Hepatic stellate cell (primary cell): Measurements from ENCODE around the gene HCN3.
A peak's percentile ranks its signal among the peaks of the same experiment; 100 is the strongest.
"Not testable (repeated sequence)": the region's sequence is repeated elsewhere in the genome, so short reads cannot be mapped to it uniquely, and the experiment has no call there.

ENCODE experiments used
- DNase-seq: peaks from one replicate; pipeline ENCODE4 v3.0.0; 2011; ENCODE audit warnings: low spot score

The HCN3 gene

DNA sequence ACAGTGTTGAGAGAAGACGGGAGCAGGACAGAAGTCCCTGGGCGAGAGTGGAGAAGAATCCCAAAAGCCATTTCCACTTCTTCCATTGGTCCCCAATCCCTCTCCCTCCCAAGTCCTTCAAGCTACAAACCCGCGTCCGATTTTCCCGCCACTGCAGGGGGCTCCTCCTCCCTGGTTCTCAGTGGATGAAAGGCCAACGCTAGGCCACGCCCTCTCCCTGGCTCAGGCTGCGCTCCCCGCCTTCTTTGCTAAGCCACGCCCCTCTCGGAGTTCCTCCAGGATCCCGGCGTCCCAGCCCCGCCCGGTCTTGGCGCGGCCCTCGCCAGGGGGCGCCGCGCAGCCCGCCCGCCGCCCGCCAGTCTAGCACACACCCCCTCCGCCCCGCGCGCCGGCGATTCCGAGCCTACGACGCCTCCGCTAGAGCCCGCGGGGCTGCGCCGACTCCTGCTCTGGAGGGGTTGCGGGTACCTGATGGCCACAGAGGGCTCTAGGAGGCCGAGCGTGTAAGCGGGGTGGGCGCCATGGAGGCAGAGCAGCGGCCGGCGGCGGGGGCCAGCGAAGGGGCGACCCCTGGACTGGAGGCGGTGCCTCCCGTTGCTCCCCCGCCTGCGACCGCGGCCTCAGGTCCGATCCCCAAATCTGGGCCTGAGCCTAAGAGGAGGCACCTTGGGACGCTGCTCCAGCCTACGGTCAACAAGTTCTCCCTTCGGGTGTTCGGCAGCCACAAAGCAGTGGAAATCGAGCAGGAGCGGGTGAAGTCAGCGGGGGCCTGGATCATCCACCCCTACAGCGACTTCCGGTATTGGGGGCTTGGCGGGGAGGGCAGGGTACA lies at the start of gene HCN3:
HCN3 (plus strand) TSS at position 394 of the 832 bp plus-strand sequence; CDS start at position 522, 128 bp downstream.
- DNase-seq, result peak; percentile 99

- DNase-seq, result no peak
Measured at GRCh38 chr1:155228096-155228427, 49.2 kb upstream of the HCN3 start.

GRCh38 chr1:155231302-155231701 lies 46.0 kb upstream of the HCN3 start:
- DNase-seq, result not testable (repeated sequence)

DNA sequence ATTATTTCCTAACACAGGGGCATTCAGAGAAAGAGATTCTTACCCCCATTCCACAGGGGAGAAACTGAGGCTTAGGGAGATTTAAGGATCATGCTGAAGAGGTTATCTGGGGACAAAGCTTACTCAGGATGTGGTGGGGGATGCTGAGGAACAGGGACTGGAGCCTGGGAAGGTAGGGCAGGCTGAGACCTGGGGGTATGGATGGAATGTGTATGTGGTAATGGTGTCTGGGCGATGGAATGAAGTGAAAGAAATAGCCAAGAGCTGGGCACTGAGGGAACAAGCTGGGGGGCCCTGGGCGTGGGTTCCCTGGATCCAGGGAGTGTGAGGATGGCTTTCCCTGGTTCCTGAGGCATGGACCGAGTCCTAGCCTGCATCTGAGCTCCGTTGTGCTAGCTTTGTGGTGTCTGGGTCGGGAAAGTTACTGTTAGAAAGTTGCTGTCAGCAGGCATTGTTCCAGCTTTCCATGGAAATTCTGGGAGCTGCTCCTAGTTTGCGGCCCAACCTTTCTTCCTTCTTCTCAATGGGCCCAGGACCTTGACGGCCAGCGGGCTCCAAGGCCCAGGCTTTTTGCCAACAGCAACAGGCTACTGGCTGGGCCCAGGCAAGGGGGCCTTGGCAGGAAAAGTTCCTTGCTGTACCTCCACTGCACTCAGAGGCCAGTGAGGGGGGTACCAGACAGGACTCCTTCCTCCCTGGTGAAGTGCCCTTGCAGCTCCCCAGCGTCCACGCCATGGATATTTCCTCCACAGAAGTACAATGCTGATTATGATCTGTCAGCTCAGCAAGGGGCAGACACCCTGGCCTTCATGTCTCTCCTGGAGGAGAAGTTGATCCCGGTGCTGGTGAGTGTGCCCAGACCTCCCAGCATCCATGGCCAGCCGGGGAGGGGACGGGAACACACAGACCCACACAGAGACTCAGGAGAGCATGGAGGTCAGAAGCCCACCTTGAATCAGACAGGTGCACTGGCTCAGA lies 45.0 kb upstream of the HCN3 start:
- DNase-seq, result not testable (repeated sequence)

GRCh38 chr1:155233502-155233901 lies 43.8 kb upstream of the HCN3 start:
- not testable (repeated sequence) for DNase-seq

DNA sequence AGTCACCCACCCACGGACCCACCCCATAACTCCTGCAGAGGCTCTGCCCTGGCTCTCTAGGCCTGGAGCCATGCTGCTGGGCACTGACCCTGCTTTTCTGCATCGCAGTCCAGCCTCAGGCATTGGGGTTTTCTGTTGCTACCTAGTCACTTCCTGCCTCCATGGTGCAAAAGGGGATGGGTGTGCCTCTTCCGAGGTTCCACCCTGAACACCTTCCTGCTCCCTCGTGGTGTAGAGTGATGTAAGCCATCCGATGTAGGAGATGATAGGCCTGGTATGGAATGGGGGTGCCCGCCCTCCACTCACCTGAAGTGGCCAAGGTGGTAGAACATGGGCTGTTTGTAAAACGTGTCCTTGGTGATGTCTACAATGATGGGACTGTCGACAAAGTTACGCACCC lies 41.9 kb upstream of the HCN3 start:
- DNase-seq, result not testable (repeated sequence)

- DNase-seq, result no peak
Measured at GRCh38 chr1:155236451-155236850, 40.8 kb upstream of the HCN3 start.

DNA sequence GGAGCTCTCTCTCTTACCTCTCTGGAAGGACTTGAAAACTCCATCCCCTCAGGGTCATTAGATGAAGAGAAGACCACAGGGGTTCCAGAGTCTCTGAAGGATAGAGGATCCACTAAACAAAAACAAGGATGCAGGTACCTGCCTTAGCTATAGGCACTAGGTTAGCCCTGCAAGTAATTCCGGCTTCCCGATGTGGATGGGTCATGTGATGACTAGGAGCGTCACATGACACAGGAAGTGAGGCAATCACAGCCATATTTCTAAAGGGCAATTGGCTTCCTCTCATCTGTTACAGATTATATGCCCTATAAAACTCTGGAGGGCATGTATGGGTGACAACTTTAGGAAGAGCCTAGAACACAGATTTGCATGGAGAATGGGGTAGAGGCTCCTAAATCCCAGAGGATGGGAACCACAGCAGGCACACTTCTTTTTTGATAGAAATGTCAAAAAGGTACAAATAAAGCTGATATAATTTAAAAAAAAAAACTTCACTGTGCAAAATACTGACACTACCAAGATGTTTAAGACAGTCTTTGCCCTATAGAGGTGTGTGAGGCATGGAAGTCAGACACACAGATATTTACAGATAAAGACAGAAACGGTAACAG lies 36.1 kb upstream of the HCN3 start:
- DNase-seq, result peak; percentile 80

DNA sequence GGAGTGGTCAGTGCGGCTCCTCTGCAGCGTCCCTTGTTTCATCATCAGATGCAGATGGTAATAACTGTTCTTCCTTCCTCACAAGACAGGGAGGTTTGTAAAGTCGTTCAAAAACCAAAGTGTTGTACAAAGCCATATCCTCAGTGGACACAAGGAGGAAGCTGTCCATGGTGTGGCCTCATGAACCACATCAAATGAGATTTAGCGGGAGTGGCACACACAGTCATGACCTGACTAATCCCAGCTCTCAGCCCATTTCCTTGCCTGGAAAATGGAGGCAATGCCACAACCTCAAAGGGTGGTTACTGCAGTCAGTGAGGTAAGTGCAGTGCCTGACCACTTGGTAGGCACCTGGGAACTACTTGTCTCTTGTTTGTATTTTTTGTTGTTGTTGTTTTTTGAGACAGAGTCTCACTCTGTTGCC lies 35.4 kb upstream of the HCN3 start:
- DNase-seq, result no peak

DNA sequence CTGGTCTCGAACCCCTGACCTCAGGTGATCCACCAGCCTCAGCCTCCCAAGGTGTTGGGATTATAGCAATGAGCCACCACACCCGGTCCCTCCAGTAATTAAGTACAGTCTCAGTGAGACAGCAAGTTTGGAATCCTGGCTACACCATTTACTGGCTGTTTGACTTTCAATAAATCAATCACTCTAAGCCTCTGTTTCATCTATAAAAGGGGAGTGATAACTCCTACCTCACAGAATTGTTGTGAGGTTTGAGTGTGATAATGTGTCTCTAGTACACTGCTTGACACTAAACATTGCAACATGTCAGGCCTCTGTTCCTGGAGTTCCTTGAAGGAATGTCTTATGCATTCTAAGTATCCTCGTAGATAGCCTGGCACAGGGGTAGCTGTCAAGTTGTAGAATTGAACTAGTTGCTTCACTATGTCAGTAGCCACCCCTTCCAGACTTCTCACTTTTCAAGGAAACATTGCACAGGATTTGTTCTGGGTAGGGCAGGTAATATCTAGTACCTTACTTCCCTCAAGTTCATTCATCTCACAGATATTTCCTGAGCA lies 34.4 kb upstream of the HCN3 start:
- DNase-seq, result no peak

GRCh38 chr1:155244368-155245162 lies 32.7 kb upstream of the HCN3 start:
- DNase-seq, result peak; percentile 96

DNA sequence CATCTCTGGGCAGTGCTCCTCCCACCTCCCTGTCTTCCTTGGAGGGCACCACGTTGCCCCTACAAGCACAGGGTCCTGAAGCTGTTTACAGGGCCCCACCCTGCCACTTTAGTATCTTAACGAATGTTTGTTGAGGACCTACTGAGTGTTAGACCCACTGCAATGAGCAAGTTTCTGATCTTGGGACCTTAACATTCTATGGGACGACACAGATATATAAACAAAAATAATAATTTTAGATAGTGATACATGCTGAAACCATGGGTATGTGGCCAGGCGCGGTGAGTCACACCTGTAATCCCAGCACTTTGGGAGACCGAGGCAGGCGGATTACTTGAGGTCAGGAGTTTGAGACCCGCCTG lies 32.1 kb upstream of the HCN3 start:
- DNase-seq, result no peak

DNA sequence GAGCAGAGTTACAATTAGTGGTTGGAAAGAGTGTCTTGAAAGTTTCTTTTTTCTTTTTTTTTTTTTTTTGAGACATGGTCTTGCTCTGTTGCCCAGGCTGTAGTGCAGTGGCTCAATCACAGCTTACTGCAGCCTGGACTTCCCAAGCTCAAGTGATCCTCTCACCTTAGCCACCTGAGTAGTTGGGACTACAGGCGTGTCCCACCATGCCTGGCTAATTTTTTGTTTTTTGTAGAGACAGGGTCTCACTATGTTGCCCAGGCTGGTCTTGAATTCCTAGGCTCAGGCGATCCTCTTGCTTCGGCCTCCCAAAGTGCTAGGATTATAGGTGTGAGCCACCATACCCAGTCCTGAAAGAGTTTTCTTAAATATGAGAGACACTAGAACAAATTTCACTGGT lies 30.5 kb upstream of the HCN3 start:
- DNase-seq, result not testable (repeated sequence)

GRCh38 chr1:155247667-155248553 lies 29.4 kb upstream of the HCN3 start:
- no peak for DNase-seq

GRCh38 chr1:155250246-155250632 lies 27.0 kb upstream of the HCN3 start:
- DNase-seq, result no peak

DNA sequence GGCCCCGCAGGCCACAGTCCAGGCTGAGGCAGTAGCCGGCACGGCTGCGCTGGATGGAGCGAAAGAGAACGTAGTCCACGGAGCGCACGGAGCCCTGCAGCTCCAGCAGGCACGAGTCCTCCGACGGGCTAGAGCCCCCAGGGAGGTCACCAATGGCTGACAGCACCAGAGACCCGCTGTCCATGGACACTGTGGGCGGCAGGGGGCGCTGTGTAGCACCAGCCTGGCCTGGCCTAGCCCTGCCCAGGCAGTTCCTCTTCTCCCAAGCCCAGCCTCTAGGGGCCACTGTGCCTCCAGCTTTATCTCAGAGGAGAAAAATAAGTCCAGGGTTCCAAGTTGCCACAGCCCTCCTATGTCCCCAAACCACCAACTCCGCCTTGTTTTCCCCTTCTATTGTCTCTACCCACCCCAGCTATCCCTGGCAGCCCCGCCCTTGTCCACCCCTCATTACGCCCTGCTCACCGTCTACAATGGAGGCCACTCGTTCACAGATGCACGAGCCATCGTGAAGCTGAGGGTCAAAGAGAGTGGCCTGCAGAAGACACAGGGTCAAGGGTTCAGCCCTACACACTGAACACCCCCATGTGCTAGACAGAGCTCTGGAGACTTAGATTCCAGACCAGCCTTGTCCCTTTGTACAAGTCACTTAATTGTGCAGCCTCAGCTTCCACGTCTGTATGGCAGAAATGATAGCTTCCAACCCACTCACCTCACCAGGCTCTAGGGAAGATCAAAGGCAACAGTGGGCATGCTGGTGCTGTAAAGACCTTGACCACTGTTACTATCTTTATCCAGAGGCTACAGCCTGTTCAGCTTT lies 26.4 kb upstream of the HCN3 start:
- DNase-seq, result peak; percentile 97

DNA sequence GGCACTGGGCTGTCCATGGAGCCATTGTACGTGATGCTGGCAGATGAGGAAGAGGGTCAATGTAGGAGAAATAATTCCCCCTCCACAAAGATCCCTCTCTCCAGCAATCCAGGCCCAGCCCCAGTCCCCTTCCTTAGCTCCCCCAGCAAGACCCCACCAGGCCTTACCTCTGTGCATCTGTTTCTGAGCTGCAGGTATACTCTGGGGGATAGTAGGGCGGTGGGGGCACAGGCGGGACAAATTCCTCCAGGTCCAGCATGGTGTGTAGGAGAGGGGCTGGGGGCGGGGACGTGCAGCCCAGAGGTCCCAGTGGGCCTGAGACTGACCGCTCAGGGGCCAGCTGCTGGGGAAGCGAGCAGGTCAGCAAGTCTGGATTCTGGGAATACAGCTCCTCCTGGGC lies 25.7 kb upstream of the HCN3 start:
- no peak for DNase-seq

DNA sequence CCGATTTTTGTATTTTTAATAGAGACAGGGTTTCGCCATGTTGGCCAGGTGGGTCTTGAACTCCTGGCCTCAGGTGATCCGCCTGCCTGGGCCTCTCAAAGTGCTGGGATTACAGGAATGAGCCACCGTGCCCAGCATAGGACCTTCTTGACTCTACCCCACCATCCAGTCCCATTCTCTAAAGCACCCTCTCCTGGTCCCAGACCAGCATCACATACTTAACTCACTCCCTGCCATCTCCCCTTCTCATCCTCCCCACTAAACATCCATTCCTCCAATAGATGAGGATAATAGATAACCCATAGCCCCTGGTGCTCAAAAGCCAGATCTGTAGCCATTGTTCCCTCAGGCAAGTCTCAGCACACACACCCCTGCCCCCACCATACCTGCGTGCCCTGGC lies 24.1 kb upstream of the HCN3 start:
- peak; percentile 29 for DNase-seq

DNA sequence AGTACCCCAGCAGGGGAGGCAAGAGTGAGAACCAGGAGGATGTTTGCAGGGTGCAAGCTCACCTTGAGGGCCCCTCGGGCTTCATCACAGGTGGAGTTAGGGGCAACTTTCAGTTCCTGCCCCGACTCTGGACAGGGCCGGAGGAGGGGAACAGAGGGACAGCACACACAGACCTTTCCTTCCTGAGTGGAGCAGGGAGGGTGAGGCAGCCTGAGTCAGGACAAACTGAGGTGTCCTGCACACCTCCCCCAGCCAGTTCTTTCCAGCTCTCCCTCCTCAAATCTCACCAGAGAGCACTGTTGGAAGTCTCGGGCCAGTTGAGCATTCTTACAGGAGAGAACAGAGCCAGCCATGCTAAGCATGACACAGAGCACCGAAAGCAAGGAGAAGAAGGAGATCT lies 23.5 kb upstream of the HCN3 start:
- DNase-seq, result peak; percentile 19
